CD4-positive, alpha-beta T cell treated with Interleukin-12 subunit alpha and Interleukin-12 subunit beta, for 1 hour (primary cell): ENCODE results near the gene ACMSD.
"Not testable (repeated sequence)": the region's sequence is repeated elsewhere in the genome, so short reads cannot be mapped to it uniquely, and the experiment has no call there.

ENCODE experiments used
- DNase-seq: peaks from one replicate; pipeline ENCODE4 v3.0.0-alpha.2; 2020

The ACMSD gene

DNA sequence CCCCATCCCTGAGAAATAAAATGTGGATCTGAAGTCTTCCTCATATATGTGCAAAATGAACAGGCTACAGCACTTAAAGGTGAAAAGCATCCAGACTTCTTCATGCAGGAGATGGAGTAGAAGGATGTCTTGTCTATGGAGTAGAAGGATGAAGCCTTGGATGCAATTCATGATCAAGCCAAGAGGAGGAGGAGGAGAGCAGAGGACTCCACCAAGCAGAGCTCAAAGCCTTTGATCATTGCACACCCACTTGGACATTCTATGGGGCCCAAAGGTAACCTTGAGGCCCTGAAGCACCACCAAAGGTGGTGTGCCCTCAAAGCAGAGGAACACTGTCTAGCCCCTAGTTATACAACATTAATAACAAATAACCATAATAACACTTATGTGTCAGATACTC lies 17.3 kb downstream of the ACMSD start:
- no peak for DNase-seq

DNA sequence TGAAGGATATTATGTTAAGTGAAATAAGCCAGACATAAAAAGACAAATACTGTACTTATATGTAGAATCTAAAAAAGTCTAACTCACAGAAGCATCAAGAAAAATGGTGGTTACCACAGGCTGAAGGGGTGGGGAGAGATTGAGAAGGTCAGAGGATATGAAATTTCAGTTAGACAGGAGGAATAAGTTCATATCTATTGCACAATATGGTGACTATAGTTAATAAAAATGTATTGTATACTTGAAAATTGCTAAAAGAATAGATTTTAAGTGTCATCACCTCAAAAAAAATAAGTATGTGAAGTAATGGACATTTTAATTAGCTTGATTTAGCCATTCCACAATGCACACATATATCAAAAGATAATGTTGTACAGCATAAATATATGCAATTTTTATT lies 19.8 kb downstream of the ACMSD start:
- DNase-seq: no peak

DNA sequence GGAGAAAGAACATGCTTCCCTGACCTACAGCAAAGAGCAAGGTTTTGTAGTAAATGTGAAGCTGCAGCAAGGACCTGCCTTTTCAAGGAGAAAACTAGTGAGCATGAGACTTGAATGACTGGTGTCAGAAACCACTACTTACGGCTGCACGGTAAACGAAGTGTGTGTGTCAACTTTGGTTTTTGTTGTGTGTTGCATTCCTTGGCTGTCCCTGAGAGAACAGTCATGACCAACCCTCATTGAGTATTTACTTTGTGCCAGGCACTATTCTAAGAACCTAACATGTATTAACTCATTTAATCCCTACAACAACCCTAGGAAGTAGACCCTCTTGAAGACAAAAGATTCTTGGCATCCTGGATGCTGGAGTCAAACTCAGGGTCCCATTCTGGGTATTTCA lies 22.8 kb downstream of the ACMSD start:
- no peak for DNase-seq

DNA sequence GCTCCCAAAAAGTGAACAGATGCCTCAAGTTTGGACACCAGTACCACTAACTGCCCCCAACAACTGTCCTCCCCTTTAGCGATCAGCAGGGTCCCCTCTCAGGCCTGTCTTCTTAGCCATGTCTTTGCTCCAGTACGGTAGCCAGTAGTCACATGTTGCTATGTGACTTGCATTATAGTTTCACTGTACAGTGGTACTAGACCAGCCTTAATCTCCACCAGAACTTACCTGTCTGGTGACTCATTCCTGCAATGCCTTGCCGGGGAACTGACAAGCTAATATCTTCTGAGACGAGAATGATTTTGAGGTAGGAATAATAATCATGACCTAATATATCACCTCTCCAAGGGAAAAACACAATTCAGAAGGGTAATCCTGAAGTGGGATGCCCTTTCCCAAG lies 23.7 kb downstream of the ACMSD start:
- DNase-seq: no peak

DNA sequence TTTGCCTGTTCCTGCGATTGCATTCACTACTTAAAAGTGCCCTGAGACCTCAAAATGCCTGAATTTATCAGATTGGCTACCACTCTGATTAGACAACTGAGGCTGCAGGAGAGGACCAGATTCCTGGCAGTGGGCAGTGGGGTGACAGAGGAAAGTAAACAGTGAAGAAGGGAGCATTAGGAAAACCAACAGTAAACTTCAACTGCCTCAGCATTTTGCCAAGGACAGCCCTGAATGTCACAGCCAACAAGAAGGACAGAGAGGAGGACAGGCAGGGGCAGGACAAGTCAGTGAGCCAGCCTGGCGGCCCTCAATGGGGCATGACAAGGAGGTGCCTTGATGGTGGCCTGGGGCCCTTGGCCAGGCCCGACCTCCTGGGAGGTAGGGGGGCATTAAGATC lies 24.3 kb downstream of the ACMSD start:
- no peak for DNase-seq

DNA sequence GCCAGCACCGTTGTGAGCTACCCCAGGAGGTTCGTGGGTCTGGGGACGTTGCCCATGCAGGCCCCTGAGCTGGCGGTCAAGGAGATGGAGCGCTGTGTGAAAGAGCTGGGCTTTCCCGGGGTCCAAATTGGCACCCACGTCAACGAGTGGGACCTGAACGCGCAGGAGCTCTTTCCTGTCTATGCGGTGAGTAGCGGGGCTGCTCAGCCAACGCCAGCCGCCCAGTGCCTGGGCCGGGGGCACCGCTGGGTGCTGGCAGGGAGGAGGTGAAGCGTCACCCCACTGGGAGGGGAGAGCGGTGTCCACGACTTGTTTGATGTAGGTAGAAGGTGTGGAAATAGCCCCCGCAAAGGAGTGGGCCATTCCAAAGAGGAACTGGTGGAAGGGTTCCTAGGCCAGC lies 25.0 kb downstream of the ACMSD start:
- DNase-seq: no peak

DNA sequence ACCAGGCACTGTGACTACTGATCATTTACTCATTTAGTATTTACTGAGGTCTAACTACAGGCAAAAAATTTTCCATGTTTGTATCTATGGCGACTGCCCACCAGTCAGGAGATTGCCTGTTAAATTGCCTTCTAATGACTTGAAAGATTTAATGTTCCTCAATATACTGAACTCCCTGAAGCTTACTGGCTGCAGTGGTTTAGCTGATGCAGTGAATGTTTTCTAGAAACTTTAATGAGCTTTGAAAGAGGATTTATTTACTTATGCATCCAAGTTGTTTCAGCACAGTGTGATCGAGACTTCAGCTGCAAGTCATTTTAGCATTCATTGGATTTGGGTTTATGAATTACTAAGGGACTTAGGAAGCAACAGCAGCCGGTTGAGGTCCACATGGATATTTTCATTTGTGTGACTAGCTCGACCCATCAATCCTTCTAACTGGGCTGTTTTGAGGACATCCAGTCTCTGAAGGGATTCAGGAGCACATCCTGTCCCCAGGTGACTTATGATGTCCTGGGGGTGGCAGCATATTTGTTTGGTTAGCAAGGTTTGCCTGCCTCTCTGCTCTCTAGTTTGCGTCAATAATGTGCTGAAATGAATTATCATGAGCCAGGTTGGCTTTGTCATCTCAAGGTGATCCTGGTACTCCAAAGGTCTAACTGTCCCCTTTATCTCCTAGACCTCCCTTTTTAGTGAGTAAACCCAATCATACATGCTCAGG lies 26.8 kb downstream of the ACMSD start:
- DNase-seq: no peak

DNA sequence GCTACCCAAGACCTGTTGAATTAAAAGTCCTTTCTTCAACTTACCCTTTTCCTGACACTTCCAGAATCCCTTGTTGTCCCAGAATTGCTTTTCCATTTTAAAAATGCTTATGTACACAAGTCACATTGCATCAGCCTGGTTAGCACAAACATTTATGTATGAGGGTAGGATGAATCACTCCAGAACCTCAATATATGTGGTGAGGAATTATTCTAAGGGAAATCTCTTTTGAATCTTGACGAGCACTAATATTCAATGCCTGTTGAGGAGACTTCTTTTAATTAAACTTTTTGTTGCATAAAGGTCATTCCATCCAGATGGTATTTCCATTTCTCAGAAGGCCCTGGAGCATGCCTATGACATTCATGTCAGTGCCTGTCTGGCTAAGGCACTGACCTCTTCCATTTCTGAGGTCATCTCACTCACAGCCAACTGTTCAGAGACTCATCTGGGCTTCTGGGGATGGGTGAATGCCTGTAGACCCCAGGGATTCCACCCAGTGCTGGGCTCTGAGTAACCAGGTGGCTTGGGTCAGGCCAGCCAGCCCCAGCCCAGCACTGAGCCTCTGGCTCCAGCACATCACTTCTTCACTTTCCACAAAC lies 28.2 kb downstream of the ACMSD start:
- no peak for DNase-seq

DNA sequence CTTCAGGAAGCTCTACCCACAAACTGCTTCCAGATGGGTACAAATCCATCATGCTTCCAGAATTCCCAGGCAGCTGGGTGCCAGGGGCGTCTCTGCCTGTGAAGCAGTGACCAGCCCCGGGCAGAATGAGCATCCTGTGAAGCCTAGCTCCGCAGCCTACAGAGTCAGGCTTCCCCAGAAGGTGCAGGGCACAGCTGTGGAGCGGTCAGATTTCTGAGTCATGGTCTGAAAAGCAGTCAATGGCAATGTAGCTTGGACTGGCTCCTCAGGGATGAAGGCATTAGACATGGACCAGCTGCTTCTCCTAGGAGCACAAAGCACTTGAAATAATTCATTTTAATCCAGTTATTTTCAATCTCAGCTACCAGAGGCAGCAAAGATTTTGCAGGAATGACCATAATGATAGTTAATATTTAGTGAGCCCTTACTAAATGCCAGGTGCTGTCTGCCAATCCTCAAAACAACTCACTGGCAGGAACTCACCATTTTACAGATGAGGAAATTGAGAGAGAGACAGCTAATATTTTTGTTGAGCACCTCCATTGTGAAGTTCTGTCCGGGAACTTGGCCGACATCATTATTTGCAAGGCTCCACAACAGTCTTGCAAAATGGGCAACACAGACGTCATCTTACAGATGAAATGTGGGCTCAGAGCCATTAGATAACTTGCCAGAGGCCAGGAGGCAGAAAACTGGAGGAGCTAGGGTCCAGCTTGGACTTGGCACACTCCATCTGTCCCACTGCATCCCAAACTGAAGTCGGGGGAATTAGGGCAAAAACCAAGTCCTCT lies 31.7 kb downstream of the ACMSD start:
- DNase-seq: no peak

DNA sequence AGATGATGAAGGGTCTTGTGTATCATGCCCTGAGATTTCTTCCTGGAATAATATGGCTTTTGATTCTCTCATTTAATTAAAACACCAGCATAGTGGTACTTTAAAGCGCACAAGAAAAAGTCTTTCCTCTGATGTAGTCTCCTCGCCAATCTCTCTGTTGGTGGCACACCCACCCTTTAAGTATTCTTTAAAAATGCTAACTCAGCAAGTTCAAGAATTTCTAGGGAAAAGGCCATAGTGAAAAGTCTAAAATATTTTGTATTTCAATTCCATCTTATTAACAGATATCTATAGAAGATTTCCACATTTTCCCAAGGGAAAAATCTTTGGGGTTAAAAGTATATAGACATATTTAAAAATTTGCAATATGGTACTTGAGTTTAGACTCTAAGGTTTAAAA lies 34.7 kb downstream of the ACMSD start:
- DNase-seq: no peak

DNA sequence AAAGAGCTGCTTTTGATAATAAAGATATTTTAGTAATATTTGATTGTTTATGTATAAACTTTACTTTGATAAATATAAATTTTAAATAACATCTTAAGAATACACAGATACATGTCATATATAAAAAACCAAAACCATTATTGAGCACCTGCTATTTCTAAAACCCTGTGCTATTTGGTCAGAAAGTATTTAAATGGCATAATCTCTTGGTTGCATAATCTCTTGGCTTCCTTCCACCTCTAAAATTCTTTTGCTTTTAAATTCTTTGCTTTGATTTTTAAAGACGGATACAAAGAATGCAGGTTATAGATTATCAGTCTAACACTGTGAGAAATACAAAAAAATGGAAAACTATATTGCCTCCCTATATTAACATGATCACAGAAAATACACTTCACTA lies 36.9 kb downstream of the ACMSD start:
- DNase-seq: no peak

DNA sequence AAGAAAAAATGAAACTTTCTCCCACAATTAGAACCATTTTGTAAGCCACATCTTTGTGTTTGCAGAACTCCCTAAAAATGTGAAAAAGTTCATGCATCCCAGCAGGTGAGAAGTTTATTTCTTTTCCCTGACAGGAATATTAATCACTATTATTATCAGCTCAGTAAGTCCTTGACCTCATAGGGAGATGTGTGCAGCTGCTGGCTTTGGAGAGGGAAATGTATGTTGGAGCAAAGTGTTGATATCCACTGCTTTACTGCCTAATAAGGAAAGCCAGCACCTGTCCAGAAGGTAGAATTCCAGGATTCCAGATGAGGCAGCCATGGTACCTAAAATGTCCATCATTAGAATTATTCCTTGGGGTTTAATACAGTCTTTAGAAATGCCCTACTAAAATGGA lies 44.4 kb downstream of the ACMSD start:
- no peak for DNase-seq

DNA sequence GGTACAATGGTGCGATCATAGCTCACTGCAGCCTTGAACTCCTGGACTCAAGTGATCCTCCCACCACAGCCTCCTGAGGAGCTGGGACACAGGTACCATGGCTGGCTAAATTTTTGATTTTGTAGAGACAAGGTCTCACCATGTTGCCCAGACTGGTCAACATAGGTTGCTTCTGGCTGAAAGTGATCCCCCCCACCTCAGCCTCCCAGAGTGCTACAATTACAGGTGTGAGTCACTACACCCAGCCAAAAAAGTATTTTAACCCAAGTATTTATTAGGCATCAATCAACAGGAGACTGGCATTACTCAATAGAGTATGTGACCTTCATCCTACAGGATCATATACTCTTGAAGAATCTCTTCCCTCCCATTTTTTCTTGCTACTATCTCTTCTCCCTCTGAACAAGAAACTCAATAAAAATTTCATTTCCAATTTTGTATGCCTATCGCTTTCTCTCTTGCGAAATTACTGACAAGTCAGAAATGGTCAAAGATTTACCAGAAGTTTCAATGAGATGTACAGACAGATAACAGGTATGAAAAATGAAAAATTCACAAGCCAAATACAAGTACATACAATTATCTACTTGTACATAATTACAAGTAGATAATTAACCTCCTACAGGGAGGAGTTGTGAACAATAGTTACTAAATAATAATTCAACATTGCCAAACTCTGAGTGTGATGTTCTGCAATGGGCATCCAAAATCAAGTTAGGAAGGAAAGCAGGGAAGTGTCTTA lies 45.3 kb downstream of the ACMSD start:
- DNase-seq: no peak

DNA sequence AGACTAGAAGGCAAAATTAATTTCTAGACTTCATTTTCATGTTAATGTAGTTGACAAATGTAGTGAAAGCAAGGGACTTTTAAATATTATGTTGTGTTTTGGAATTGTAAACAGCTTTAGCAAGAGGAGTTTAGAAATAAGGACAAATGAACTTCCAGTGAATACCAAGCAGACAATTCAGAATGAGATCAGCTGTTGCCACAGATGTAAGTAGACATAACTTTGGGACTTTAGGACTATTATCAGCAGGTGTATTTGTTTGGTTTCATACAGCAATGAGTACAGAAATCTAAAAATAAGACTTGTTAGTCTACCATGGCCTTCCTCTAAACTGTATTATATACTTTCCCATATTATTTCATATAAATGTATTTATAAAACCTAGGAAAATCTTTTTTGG lies 46.0 kb downstream of the ACMSD start:
- no peak for DNase-seq

DNA sequence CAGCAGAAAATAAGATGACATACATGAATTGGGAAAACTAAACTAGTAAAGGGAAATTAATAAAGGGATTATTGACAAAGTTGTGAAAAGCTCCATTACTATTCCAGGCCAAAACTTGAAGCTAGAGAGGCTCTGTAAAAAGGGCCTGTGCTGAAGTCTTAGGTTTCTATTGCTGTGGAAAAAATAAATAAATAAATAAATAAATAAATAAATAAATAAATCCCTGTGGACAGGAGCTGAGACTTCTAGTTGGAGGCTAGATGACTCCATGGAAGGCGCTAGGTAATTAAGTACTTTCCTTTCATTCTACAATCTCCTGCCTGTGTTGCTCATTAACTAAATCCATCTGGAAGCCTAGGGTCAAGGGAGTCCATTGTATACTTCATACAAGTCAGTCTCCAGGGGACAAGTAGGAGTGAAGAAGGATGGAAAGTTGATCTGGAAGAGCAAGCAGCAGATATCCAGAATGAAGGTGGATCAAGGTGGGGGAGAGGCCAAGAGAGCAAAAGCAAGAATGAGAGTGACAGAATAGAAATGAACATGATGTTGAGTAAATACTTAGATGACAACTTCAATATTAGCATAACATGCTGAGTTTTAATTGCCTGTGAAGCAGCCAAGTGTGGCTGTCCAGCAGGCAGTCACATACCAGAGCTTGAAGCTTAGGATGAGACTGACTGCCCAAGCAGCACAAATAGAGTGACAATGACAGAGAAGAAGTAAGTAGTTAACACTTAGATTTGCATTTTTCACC lies 54.0 kb downstream of the ACMSD start:
- DNase-seq: no peak

DNA sequence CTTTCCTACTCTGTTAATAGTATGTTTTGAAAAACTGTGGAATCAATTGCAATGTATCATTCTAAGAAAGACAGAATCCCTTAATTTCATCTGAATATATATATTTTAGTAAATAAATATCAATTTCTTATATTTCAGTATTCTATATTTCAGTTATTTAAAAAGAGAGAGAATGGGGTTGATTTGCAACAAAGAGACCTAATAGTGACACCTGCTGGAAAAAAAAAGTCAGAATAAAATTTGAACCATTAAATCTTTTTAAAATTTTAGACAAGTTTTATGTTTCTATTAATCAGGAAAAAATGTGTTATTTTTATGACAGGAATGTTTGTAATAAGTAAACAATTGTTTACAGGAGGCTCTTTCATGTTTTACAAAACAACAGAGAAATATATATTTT lies 59.5 kb downstream of the ACMSD start:
- DNase-seq: peak; percentile 3

DNA sequence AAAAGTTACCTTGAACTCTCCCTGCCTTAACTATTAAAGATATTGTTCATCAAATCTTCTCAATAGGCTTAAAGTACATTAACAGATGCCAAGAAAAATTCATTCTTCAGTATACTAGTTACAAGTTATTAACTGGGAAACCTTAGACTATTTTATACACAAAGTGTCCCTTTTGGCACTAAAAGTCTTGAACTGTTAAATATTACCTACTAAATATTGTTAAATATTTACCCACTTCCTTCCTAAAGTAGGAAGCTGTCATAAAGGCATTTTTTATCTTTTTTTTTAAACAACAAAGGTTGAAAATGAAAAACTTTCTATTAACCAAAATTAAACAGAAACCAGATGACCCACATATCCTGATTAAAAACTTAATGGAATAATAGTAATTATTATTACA lies 60.8 kb downstream of the ACMSD start:
- DNase-seq: no peak

DNA sequence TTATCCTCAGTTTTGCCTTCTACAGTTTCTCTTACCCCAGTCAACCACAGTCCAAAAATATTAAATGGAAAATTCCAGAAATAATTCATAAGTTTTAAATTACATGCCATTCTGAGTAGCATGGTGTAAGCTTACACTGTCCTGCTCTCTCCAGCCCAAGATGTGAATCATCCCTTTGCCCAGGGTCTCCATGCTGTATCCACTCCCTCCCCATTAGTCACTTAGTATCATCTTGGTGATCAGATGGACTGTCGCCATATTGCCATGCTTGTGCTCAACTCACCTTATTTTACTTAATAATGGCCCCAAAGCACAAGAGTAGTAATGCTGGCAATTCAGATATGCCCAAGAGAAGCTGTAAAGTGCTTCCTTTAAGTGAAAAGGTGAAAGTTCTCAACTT lies 61.7 kb downstream of the ACMSD start:
- no peak for DNase-seq

DNA sequence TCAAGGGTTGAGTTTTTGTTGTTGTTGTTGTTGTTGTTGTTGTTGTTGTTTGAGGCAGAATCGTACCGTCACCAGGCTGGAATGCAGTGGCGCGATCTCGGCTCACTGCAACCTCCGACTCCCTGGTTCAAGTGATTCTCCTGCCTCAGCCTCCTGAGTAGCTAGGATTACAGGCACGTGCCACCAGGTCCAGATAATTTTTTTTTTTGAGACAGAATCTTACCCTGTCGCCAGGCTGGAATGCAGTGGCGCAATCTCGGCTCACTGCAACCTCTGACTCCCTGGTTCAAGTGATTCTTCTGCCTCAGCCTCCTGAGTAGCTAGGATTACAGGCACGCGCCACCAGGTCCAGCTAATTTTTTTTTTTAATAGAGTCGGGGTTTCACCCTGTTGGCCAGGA lies 65.3 kb downstream of the ACMSD start:
- DNase-seq: not testable (repeated sequence)

DNA sequence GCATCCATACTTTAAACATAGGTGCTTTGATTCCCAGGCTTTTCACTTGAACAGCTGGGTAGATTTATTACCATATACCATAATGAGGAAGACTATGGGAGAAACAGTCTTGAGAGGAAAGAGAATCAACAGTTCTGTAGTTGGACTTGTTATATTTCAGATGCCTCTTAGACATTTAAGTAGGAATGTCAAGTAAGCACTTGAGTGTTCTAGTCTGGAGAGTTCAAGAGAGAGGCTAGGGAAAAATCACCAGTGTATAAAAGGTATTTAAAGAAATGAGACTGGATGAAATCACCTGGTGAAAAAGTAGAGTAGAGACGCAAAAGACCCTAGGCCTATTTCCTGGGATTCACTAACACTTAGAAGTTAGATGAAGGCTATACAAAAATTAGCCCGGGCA lies 66.8 kb downstream of the ACMSD start:
- DNase-seq: no peak

DNA sequence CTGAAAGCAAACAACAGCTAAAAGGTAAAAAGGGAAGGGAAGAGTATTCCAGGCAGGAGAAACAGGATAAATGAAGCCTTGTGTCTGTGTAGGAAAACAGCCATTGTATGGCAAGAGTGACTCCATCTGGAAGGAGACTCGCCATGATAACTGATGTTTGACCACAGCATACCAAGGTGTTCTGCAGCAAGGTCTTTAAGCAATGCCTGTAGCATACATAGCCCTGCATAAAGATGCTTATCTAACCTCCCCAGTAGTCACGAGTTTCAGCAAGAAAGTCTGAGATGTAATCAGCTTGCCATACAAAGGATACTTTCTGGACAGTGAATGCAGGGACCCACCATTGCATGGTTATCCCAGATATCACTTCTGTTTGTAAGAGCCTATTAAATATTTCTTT lies 68.3 kb downstream of the ACMSD start:
- DNase-seq: no peak

DNA sequence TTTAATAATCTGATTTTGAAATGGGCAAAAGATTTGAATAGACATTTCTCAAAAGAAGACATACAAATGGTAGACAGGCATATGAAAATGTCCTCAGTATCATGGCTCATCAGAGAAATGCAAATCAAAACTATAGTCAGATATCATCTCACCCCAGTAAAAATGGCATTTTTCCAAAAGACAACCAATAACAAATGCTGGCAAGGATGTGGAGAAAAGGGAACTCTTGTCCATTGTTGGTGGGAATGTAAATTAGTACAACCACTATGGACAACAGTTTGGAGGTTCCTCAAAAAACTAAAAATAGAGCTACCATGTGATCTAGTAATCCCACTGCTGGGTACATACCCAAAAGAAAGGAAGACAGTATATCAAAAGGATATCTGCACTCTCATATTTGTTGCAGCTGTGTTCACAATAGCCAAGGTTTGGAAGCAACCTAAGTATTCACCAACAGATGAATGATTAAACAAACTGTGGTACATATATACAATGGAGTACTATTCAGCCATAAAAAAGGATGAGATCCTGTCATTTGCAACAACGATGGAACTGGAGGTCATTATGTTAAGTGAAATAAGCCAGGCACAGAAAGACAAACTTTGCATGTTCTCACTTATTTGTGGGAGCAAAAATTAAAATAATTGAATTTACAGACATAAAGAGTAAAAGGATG lies 69.2 kb downstream of the ACMSD start:
- not testable (repeated sequence) for DNase-seq
